ENCODE measurements around the gene YPEL3.

DNA sequence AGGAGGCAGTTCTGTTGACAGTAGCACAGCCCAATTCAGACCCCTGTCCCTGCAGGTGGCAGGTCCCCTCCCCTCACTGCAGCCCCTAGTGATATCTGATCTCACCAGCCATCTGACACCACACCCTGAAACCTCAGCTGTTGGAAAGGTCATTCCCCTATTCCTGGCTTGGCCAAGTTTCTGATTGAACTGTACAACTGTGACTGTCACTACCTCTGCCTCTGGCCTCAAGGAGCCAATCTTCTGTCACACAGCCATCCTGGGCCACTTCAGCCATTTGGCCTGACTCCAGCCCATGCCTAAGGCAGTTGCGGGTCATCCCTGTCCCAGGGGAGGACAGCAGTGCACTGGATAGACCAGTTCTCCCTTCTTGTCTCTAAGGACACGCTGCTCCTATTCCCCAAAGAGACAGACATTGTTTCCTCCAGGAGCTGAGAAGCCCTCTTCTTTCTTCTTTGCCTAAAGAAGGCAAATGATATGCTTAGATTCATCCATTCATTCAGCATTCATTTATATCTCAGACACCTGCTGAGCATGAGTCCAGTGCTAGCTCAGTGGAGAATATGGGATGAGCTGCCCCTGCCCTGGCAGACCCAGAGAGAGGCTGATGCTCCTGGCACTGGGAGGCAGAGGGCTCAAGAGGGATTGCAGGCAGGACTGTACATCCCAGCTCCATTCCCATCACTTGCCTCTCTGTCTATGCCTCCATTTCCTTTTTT is 35.0 kb downstream of the YPEL3 start:
- TF ChIP-seq, protein P1, sequence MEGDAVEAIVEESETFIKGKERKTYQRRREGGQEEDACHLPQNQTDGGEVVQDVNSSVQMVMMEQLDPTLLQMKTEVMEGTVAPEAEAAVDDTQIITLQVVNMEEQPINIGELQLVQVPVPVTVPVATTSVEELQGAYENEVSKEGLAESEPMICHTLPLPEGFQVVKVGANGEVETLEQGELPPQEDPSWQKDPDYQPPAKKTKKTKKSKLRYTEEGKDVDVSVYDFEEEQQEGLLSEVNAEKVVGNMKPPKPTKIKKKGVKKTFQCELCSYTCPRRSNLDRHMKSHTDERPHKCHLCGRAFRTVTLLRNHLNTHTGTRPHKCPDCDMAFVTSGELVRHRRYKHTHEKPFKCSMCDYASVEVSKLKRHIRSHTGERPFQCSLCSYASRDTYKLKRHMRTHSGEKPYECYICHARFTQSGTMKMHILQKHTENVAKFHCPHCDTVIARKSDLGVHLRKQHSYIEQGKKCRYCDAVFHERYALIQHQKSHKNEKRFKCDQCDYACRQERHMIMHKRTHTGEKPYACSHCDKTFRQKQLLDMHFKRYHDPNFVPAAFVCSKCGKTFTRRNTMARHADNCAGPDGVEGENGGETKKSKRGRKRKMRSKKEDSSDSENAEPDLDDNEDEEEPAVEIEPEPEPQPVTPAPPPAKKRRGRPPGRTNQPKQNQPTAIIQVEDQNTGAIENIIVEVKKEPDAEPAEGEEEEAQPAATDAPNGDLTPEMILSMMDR (IDR thresholded peaks at IDR 0.05): no peak
- no peak for TF ChIP-seq POLR2A (IDR thresholded peaks at IDR 0.05)

All from adrenal gland (tissue), 5 donors.